PC-9 (cell line): ENCODE results near the gene DHRSX.

Source experiments
- EZH2 ChIP-seq: fragments of 200-600 bp; sonication (generic); IDR thresholded peaks from 2 replicates; pipeline ENCODE4 v1.8.0; 2017; ENCODE audit warnings: antibody characterized with exemption, low read depth
- TF ChIP-seq, protein P1 (sequence below): fragments of 200-600 bp; sonication (generic); conservative IDR thresholded peaks from 2 replicates; pipeline ENCODE4 v1.6.1; 2017; ENCODE audit warnings: mixed run types, antibody characterized with exemption, mild to moderate bottlenecking, moderate library complexity

GRCh38 chrX:2521092-2521926 is 20.5 kb upstream of the DHRSX start:
- TF ChIP-seq, protein P1, sequence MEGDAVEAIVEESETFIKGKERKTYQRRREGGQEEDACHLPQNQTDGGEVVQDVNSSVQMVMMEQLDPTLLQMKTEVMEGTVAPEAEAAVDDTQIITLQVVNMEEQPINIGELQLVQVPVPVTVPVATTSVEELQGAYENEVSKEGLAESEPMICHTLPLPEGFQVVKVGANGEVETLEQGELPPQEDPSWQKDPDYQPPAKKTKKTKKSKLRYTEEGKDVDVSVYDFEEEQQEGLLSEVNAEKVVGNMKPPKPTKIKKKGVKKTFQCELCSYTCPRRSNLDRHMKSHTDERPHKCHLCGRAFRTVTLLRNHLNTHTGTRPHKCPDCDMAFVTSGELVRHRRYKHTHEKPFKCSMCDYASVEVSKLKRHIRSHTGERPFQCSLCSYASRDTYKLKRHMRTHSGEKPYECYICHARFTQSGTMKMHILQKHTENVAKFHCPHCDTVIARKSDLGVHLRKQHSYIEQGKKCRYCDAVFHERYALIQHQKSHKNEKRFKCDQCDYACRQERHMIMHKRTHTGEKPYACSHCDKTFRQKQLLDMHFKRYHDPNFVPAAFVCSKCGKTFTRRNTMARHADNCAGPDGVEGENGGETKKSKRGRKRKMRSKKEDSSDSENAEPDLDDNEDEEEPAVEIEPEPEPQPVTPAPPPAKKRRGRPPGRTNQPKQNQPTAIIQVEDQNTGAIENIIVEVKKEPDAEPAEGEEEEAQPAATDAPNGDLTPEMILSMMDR, result no peak
- no peak for TF ChIP-seq EZH2
